NCI-H345 treated with DMSO at 0.1 percent for 48 hours (cell line): ENCODE results near the gene NRP1.
A peak's percentile ranks its signal among the peaks of the same experiment; 100 is the strongest.

Source experiments
- DNase-seq: peaks from one replicate; lab custom pipeline; 2025; ENCODE audit not compliant: unreplicated experiment; lab: John Stamatoyannopoulos, UW

The NRP1 gene

DNA sequence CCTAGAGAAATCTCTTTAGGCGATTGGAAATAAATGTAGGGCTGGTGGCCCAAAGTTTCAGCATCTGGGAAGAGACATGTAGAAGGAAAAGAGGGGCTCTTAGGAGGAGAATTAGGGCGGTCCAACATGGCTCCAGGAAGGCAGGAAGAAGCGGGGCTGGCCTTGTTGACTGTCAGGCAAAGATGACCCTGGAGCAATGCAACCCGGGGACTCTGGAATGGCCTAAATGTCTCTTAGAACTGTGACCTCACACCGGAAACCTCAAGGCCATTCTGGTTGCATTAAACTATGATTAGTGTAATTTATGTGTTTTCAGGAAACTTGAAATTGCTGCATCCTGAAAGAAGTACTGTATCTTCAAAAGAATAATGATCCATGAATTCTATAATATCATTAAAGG is 66.8 kb downstream of the NRP1 start:
- DNase-seq = no peak

GRCh38 chr10:33265621-33266020 is 68.8 kb downstream of the NRP1 start:
- no peak for DNase-seq

GRCh38 chr10:33263453-33263852 is 71.0 kb downstream of the NRP1 start:
- no peak for DNase-seq

DNA sequence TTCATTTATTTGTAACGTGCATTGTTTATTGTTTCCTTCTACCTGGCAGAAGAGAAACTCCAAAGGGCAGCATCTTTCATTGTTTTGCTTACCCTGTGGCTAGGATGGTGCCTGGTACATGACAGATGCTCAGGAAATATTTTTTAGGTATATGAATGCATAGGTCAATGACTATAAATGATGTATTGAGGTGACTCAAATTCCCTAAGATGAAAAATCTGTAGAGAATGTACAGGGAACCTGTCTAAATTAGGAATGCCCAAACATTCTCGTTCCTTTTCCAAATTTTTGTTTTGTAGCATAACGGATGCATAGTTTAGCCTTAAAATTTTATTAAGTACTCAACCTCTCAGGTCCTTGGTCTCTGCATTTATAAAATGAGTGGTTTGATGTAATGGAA is 71.6 kb downstream of the NRP1 start:
- DNase-seq = no peak

GRCh38 chr10:33260403-33261149 is 73.9 kb downstream of the NRP1 start:
- DNase-seq = peak; percentile 57

- DNase-seq = peak; percentile 20
These were observed 75.5 kb downstream of the NRP1 start for GRCh38 chr10:33258967-33259366.

DNA sequence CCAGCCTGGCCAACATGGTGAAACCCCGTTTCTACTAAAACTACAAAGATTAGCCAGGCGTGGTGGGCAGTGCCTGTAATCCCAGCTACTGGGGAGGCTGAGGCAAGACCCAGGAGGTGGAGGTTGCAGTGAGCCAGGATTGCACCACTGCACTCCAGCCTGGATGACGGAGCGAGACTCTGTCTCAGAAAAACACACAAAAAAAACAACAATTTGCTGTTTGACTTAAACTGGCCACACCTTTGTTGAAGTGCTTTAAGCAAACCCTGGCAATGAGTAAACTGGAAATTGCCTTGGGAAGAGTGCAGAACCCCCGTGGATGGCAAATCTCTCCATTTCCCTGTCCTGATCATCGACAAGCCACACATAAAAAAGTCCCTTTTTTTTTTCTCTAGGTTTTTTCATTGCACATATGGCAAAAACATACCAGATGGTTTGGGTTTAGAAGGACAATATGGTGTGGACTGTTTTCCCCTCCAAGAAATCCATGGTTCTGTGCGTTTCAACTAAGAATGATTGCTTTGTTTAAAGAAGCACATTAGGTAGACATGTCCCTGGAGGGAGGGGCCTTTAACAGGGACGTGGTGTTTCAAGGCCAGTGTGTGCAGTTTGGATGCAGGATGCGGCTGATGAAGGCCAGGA is 76.9 kb downstream of the NRP1 start:
- no peak for DNase-seq

- no peak for DNase-seq
These were observed 78.0 kb downstream of the NRP1 start for GRCh38 chr10:33256458-33256857.

- DNase-seq = no peak
These were observed 79.8 kb downstream of the NRP1 start for GRCh38 chr10:33254556-33255160.

- DNase-seq = no peak
These were observed 81.1 kb downstream of the NRP1 start for GRCh38 chr10:33253411-33253810.

GRCh38 chr10:33252794-33253203 is 81.7 kb downstream of the NRP1 start:
- no peak for DNase-seq

DNA sequence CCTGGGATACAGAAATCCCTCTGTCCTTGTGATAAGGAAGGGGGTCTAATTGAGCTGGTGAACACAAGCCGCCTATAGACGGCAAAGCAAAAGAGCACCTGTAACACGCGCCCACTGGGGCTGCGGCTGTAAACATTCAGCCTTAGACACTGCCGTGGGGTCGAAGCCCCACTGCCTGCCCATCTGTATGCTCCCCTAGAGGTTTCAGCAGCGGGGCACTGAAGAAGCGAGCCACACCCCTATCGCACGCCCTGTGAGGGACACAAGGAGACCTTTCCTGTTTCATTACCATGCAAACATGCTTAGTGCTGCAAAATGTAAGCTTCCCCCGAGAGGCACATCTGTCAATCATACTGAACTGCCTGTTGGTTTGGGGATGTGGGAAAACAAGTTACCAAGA is 82.1 kb downstream of the NRP1 start:
- no peak for DNase-seq

DNA sequence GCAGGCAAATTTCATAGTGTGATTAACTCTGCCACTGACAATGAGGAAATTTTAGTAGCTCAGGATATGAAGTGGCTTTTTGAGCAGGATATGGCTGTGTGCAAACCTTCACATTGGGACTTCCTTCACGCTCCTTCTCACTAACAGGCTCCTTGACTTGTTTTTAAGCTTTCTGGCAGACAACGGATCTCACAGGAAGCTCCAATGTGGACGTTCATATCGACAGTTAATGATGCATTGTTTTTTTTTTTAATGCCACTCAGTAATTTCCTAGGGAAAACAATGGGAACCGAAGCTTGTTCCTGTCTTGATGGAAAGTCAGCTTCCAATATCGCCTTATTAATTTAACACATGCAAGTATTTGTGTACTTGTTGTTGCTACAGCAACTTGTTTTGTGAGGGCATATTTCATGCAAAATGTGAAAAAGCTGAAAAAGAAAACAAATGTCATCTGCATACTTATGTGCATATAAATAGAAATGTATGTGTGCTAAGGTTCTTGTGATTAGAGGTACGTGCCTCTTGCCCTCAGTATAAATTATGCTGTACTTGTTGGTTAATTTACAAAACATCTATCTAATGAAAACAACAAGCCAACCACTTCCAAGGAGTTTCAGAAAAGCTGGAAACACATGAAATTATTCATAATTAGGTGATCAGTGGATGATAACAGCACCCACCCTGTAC is 84.7 kb downstream of the NRP1 start:
- no peak for DNase-seq

GRCh38 chr10:33249137-33249536 is 85.3 kb downstream of the NRP1 start:
- DNase-seq = no peak

GRCh38 chr10:33248638-33249037 is 85.8 kb downstream of the NRP1 start:
- no peak for DNase-seq

DNA sequence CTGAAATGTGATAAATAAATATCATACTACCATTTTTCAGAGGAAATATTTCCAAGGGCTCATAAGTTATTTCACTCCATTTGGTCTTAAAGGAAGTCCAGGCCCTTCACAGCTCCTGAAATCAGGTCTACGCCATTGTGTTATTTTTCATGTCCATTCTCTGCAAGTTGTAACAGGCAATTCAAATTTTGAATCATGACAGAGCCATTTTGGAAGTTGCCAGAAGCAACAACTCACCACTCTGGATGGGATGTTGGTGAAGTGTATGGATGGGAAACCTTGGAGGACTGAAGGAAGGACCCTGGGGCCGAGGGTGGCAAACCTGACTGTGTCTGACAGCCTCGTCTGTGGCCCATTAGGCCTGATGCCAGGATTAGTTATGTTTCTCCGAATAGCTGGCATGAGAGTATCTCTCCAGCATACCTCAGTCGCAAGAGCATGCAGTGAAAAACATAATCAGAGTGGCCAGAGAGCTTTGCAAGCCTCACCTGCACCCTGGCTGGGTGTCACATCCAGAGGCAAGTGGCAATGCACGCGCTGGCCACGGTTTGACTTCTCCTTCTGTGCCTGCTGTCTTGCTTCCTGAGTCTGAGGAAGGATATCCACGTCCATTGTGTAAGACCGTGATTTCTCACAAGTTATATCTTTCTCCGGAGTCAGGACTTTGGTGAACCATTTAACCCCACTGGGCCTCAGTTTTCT is 87.1 kb downstream of the NRP1 start:
- no peak for DNase-seq

GRCh38 chr10:33245343-33245742 is 89.1 kb downstream of the NRP1 start:
- no peak for DNase-seq

- DNase-seq = no peak
These were observed 90.0 kb downstream of the NRP1 start for GRCh38 chr10:33244354-33244967.

DNA sequence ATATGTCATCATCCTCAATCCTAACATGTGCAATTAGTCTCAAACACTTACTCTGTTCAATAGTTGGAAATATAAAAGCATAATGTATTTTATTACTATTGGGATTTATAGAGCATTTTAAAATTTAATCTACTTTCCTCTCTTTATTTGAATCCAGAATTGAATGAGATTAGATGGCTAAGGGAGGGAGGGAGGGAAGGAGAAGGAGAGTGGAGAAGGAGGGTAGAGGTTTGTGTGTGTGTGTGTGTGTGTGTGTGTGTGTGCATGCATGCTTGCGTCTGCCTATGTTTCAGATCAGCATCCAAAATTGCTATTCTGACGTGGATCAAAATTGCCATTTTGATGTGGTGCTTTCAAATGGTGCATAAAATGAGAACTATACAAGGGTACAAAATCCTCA is 90.8 kb downstream of the NRP1 start:
- DNase-seq = no peak

DNA sequence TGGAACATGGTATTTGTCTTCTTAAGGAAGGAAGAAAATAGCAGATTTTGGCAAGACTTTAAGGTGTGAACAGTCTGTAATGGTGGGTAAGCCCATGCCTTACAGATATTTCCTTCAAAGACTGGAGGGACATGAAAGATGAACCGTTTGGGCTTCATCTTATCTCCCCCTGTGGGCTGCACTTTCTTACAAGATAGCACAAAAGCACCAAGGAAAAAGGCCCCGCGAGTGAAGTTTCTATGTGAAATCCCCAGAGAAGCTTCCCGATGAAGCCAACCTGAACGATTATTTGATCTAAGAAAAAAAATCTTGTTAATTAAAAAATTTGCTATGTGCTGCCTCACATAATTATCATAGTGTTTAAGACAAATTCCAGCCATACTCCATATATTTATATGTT is 91.5 kb downstream of the NRP1 start:
- DNase-seq = no peak

DNA sequence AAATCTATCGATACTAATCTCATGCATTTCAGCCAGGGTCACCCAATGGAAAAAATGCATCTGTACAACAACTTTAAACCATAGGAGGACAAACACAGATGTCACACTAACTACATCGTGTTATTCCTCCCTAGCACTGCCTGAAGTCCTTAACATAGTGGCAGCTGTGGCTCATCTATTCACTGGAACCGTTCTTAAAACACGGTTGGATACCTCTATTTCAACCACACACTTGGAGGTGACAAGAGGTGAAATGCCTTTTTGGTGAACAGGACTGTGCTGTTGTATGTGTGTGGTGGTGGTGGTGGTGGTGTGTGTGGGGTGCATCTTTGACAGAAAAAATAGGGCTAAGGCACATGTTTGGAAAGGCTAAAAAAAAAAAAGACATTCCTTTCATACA is 93.1 kb downstream of the NRP1 start:
- no peak for DNase-seq
